Liver (tissue), 9 donors: ENCODE data around the gene ENKD1. TPM values are rescaled to one million over a fixed set of nuclear protein-coding genes. Genes with fewer than 3 reads are reported as not detected.
A peak's percentile ranks its signal among the peaks of the same experiment; 100 is the strongest.

ENCODE experiments used
- DNase-seq: peaks from one replicate; pipeline ENCODE4 v3.0.0-alpha.2; 2017; ENCODE audit warnings: low spot score
- H3K27ac ChIP-seq, 2 donors: one replicate each; pipeline ENCODE4 v1.7.0; 2013; ENCODE audit warnings: inconsistent platforms in 2 of 2, low read length in 2 of 2, control low read depth in 1 of 2, low read depth in 1 of 2, mild to moderate bottlenecking in 1 of 2
- H3K27me3 ChIP-seq, 4 donors: one replicate each; pipeline versions ENCODE4 v1.6.1 to v1.7.0; 2013; ENCODE audit warnings: low read length in 3 of 4, inconsistent platforms in 1 of 4, mild to moderate bottlenecking in 1 of 4, moderate library complexity in 1 of 4; ENCODE audit not compliant: control insufficient read depth in 4 of 4, insufficient read depth in 4 of 4
- H3K36me3 ChIP-seq, 4 donors: one replicate each; pipeline versions ENCODE4 v1.6.1 to v1.7.0; 2013; ENCODE audit warnings: low read length in 3 of 4, mild to moderate bottlenecking in 3 of 4, low read depth in 1 of 4, moderate library complexity in 1 of 4; ENCODE audit not compliant: control insufficient read depth in 4 of 4, insufficient read depth in 3 of 4
- H3K4me1 ChIP-seq, 4 donors: one replicate each; pipeline versions ENCODE4 v1.6.1 to v1.7.0; 2013; ENCODE audit warnings: low read length in 3 of 4, mild to moderate bottlenecking in 3 of 4, moderate library complexity in 1 of 4; ENCODE audit not compliant: control insufficient read depth in 4 of 4, insufficient read depth in 4 of 4
- H3K4me3 ChIP-seq, 3 donors: one replicate each; pipeline versions ENCODE4 v1.6.1 to v1.7.0; 2013; ENCODE audit warnings: low read length in 3 of 3, control low read depth in 1 of 3, low read depth in 1 of 3, mild to moderate bottlenecking in 1 of 3
- H3K9ac ChIP-seq, 2 donors: one replicate each; pipeline ENCODE4 v1.7.0; 2013; ENCODE audit warnings: low read length in 2 of 2, mild to moderate bottlenecking in 2 of 2, moderate library complexity in 2 of 2, control low read depth in 1 of 2, low read depth in 1 of 2
- H3K9me3 ChIP-seq, 4 donors: one replicate each; pipeline versions ENCODE4 v1.6.1 to v1.7.0; 2013; ENCODE audit warnings: low read length in 3 of 4; ENCODE audit not compliant: control insufficient read depth in 4 of 4
- EGR1 ChIP-seq, 2 donors: IDR thresholded peaks; 2 replicates each; pipeline ENCODE4 v1.6.1; 2016 to 2018; ENCODE audit warnings: antibody characterized with exemption in 2 of 2, low read depth in 2 of 2
- FOXA2 ChIP-seq: IDR thresholded peaks from 2 replicates; pipeline ENCODE4 v1.6.1; 2016; ENCODE audit warnings: antibody characterized with exemption
- GABPA ChIP-seq, 2 donors: IDR thresholded peaks in 1 of 2; conservative IDR thresholded peaks in 1 of 2; 2 replicates each; pipeline ENCODE4 v1.6.1; 2016; ENCODE audit warnings: antibody characterized with exemption in 2 of 2, mild to moderate bottlenecking in 1 of 2, moderate library complexity in 1 of 2
- HNF4G ChIP-seq: IDR thresholded peaks from 2 replicates; pipeline ENCODE4 v1.6.1; 2016; ENCODE audit warnings: antibody characterized with exemption
- MAX ChIP-seq: IDR thresholded peaks from 2 replicates; pipeline ENCODE4 v1.6.1; 2016; ENCODE audit warnings: antibody characterized with exemption
- RAD21 ChIP-seq, 2 donors: IDR thresholded peaks; 2 replicates each; pipeline ENCODE4 v1.6.1; 2016; ENCODE audit warnings: antibody characterized with exemption in 2 of 2, mild to moderate bottlenecking in 2 of 2
- REST ChIP-seq: IDR thresholded peaks from 2 replicates; pipeline ENCODE4 v1.6.1; 2016; ENCODE audit warnings: antibody characterized with exemption, mild to moderate bottlenecking
- RXRA ChIP-seq, 2 donors: IDR thresholded peaks; 2 replicates each; pipeline ENCODE4 v1.6.1; 2017 to 2018; ENCODE audit warnings: antibody characterized with exemption in 2 of 2, mild to moderate bottlenecking in 1 of 2
- WGBS: extraction: QIAGEN DNeasy Blood & Tissue Kit; methylation state at CpG from one replicate; pipeline ENCODE4 v1.1.7; 2013; 5-methylcytosine and 5-hydroxymethylcytosine counted together
- polyA plus RNA-seq, 2 donors: library from polyadenylated mRNA; stranded (reverse) in 1 of 2; unstranded in 1 of 2; fragments of 200-250 nt in 1 of 2; fragments of >200 nt in 1 of 2; fragmentation: Nextera tagmentation in 1 of 2; extraction: Ambion mirVana in 1 of 2; gene quantifications; one replicate each; pipeline versions ENCODE4 v1.2.1 to v1.2.3, GENCODE V29; 2013 to 2015
- total RNA-seq, 2 donors: library from RNA; depleted of rRNA; stranded (reverse); fragments of >200 nt; gene quantifications; one replicate each; pipeline ENCODE4 v1.2.3, GENCODE V29; 2014
- TF ChIP-seq, protein P1 (sequence below): IDR thresholded peaks from 2 replicates; pipeline ENCODE4 v1.6.1; 2016; ENCODE audit warnings: antibody characterized with exemption
- TF ChIP-seq, protein P2 (sequence below): IDR thresholded peaks from 2 replicates; pipeline ENCODE4 v1.6.1; 2016; ENCODE audit warnings: antibody characterized with exemption
- donor health status: healthy.
- donor health status: healthy.
- donor health status: healthy.
- donor health status: healthy.
- donor health status: healthy.

Gene ENKD1
- total and polyA plus RNA-seq, 4 donors = 2.6 to 7.8 (median 4.7) TPM

DNA sequence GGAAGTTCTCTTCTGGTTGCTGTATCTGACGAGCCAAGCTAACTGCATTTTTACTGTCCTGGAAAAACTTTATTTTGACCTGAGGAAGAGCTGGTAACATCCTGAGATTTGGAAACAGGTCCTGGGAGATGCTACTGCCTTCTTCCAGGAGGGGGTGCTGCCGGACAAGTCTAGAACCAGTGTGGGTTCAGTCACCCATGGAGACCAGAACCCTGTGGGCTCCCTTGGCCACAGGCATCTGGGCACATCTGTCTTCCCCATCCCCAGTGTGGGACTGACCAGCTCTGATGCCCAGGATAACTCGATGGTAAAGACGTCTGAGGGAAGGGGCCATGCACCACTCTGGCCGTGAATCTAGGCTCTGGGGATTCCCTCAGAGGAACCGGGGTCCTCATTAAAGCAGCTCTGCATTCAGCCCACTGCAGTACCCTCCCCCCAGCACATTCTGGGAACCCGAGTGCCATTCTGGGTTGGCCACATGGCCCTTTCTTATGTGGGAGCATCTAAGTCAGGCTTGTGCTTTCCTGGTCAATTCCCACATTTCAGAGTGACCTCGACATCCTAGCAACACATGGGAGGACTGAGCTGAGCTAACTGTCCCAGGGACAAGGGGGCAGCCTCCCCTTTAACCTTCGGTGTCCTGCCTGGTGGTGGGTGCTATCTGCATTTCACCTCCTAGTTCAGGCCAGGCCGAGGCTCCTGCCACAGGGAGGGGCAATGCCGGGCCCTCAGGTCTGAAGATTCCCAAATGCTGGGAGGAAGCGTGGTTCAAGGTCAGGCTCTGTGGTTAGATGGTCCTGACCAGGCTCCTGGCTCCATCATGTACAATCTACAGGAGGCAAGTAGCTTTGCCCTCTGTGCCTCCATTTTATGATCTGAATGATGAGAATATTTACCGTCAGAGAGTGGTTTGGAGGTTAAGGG, 6.5 kb upstream of the ENKD1 start (continued):
- no peak for TF ChIP-seq HNF4G
- no peak for TF ChIP-seq EGR1 (IDR thresholded peaks at IDR 0.05; ENCODE audit: low read depth in 2 of 2)
- no peak for TF ChIP-seq REST
- TF ChIP-seq MAX = no peak
- TF ChIP-seq RAD21 (IDR thresholded peaks at IDR 0.05) = peak; percentile 86 to 94

- no peaks in the 10 kb centered on the region for H3K9me3 ChIP-seq
- no peaks in the 10 kb centered on the region for H3K36me3 ChIP-seq
- TF ChIP-seq, protein P1, sequence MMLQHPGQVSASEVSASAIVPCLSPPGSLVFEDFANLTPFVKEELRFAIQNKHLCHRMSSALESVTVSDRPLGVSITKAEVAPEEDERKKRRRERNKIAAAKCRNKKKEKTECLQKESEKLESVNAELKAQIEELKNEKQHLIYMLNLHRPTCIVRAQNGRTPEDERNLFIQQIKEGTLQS = no peak
- TF ChIP-seq REST = no peak
- no peak for TF ChIP-seq GABPA (IDR thresholded peaks at IDR 0.05 in 1 of 2, conservative IDR thresholded peaks at IDR 0.05 in 1 of 2)
- TF ChIP-seq RXRA (IDR thresholded peaks at IDR 0.05) = no peak
- no peak for TF ChIP-seq RAD21 (IDR thresholded peaks at IDR 0.05)
- no peak for TF ChIP-seq EGR1 (IDR thresholded peaks at IDR 0.05; ENCODE audit: low read depth in 2 of 2)
- TF ChIP-seq FOXA2 = no peak
- TF ChIP-seq, protein P2, sequence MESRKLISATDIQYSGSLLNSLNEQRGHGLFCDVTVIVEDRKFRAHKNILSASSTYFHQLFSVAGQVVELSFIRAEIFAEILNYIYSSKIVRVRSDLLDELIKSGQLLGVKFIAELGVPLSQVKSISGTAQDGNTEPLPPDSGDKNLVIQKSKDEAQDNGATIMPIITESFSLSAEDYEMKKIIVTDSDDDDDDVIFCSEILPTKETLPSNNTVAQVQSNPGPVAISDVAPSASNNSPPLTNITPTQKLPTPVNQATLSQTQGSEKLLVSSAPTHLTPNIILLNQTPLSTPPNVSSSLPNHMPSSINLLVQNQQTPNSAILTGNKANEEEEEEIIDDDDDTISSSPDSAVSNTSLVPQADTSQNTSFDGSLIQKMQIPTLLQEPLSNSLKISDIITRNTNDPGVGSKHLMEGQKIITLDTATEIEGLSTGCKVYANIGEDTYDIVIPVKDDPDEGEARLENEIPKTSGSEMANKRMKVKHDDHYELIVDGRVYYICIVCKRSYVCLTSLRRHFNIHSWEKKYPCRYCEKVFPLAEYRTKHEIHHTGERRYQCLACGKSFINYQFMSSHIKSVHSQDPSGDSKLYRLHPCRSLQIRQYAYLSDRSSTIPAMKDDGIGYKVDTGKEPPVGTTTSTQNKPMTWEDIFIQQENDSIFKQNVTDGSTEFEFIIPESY = no peak
- H3K4me1 ChIP-seq = peaks cover 25 to 73% (median 61%) of the 10 kb centered on the region in 4 donors
- H3K4me3 ChIP-seq = no peak overlapping the region
- no peaks in the 10 kb centered on the region for H3K27me3 ChIP-seq
- WGBS = 17% methylated on average over 4 of the region's 4 CpGs
- peak overlapping the region; percentile 89 to 95 for H3K27ac ChIP-seq
- H3K9ac ChIP-seq = no peak overlapping the region
- no peak for DNase-seq
Observed at GRCh38 chr16:67672306-67672705, 5.8 kb upstream of the ENKD1 start.
